HepG2 (cell line): Measurements from ENCODE around the gene TMEM79. TPM values are rescaled to one million over a fixed set of nuclear protein-coding genes. Genes with fewer than 3 reads are reported as not detected.

Experiments used
- ATAC-seq: fragments of 200-7000 bp; cut with Tn5 transposase; 3 replicates; pipeline ENCODE4 v1.9.1; 2020; ENCODE audit warnings: mild to moderate bottlenecking, moderate library complexity
- BruUV-seq: library from RNA; stranded (reverse); fragments of 400-500 nt; replicated peaks from 2 replicates; lab custom pipeline; 2021; lab: Mats Ljungman, UMichigan
- CTCF ChIA-PET: fragments of 300-600 bp; formaldehyde crosslinking; extraction: SDS; loops from one replicate; lab custom pipeline; 2021; ENCODE audit warnings: low total read pairs, inconsistent platforms, low intra/inter-chr PET ratio; lab: Yijun Ruan, JAX
- POLR2A ChIA-PET: fragments of 350-600 bp; sonication (Branson Sonifier 250); formaldehyde crosslinking; loops from one replicate; lab custom pipeline; 2020; ENCODE audit warnings: antibody characterized with exemption, inconsistent platforms; lab: Yijun Ruan, JAX
- DNase-seq: peaks from one replicate; pipeline ENCODE4 v3.0.0-alpha.2; 2015; ENCODE audit warnings: low spot score
- FAIRE-seq: peaks from 3 replicates; lab custom pipeline; 2011; peaks lifted over from hg19 to GRCh38; lab: Jason Lieb, UNC
- H2AFZ ChIP-seq: one replicate; pipeline ENCODE4 v1.6.1; 2011; ENCODE audit warnings: low read length, inconsistent platforms
- H3K27ac ChIP-seq: fragments of 300-600 bp; 3 replicates; pipeline ENCODE4 v1.8.0; 2011; ENCODE audit warnings: mixed run types, mild to moderate bottlenecking, mixed read lengths, low read length, inconsistent platforms; ENCODE audit not compliant: insufficient read depth; ENCODE audit errors: extremely low read length
- H3K27me3 ChIP-seq, 2 experiments: fragments of 200-600 bp in 1 of 2; 2 replicates in 1 of 2; 3 replicates in 1 of 2; pipeline versions ENCODE4 v1.6.0 to v1.8.0; 2011; ENCODE audit warnings: low read length in 2 of 2, mild to moderate bottlenecking in 2 of 2, moderate library complexity in 2 of 2, inconsistent platforms in 1 of 2; ENCODE audit not compliant: insufficient read depth in 2 of 2, control insufficient read depth in 1 of 2
- H3K36me3 ChIP-seq, 2 experiments: fragments of 200-600 bp in 1 of 2; replicated peaks in 1 of 2; 2 replicates in 1 of 2; 3 replicates in 1 of 2; pipeline versions ENCODE4 v1.5.1 to v1.8.0; 2011; ENCODE audit warnings: low read length in 2 of 2, inconsistent platforms in 1 of 2; ENCODE audit not compliant: insufficient read depth in 2 of 2, control insufficient read depth in 1 of 2
- H3K4me1 ChIP-seq: 2 replicates; pipeline ENCODE4 v1.5.1; 2012; ENCODE audit warnings: low read length, inconsistent platforms; ENCODE audit not compliant: insufficient read depth
- H3K4me2 ChIP-seq: 2 replicates; pipeline ENCODE4 v1.6.0; 2011; ENCODE audit warnings: low read depth, low read length, inconsistent platforms
- H3K4me3 ChIP-seq, 3 experiments: fragments of 200-600 bp in 1 of 3; sonication (generic), shearing (Covaris generic) in 1 of 3; replicated peaks in 1 of 3; 2 replicates each; pipeline ENCODE4 v1.5.1; 2011 to 2016; ENCODE audit warnings: low read length in 3 of 3, inconsistent platforms in 2 of 3, low read depth in 2 of 3, mild to moderate bottlenecking in 2 of 3, control low read depth in 1 of 3, mixed read lengths in 1 of 3; ENCODE audit not compliant: insufficient read depth in 1 of 3
- H3K79me2 ChIP-seq: one replicate; pipeline ENCODE4 v1.6.1; 2011; ENCODE audit warnings: low read length, inconsistent platforms; ENCODE audit not compliant: insufficient read depth
- H3K9ac ChIP-seq: 2 replicates; pipeline ENCODE4 v1.6.0; 2011; ENCODE audit warnings: mild to moderate bottlenecking, low read depth, low read length, inconsistent platforms; ENCODE audit not compliant: insufficient read depth
- H3K9me3 ChIP-seq: 2 replicates; pipeline ENCODE4 v1.5.1; 2012; ENCODE audit warnings: mild to moderate bottlenecking, low read length
- H4K20me1 ChIP-seq: 2 replicates; pipeline ENCODE4 v1.6.0; 2011; ENCODE audit warnings: inconsistent platforms, mild to moderate bottlenecking, low read length, moderate library complexity; ENCODE audit not compliant: insufficient read depth
- CEBPG ChIP-seq: IDR thresholded peaks from 2 replicates; pipeline ENCODE4 v1.6.1; 2016
- GZF1 ChIP-seq: sonication (generic); formaldehyde crosslinking; IDR thresholded peaks from 2 replicates; pipeline ENCODE4 v1.5.1; 2020; ENCODE audit warnings: mild to moderate bottlenecking, missing genetic modification reagents
- IRX3 ChIP-seq: sonication (generic); formaldehyde crosslinking; IDR thresholded peaks from 2 replicates; pipeline ENCODE4 v1.8.1; 2023; ENCODE audit warnings: mild to moderate bottlenecking, low read depth, missing genetic modification reagents, borderline replicate concordance
- MAF1 ChIP-seq: sonication (generic); formaldehyde crosslinking; IDR thresholded peaks from 2 replicates; pipeline ENCODE4 v1.5.0; 2020; ENCODE audit warnings: missing genetic modification reagents, borderline replicate concordance
- MAFK ChIP-seq, 2 experiments: IDR thresholded peaks in 1 of 2; conservative IDR thresholded peaks in 1 of 2; 2 replicates each; pipeline ENCODE4 v1.6.1; 2011; ENCODE audit warnings: improper control_type of control experiment in 2 of 2, low read length in 2 of 2
- PITX1 ChIP-seq: sonication (generic); formaldehyde crosslinking; IDR thresholded peaks from 2 replicates; pipeline ENCODE4 v1.5.1; 2020; ENCODE audit warnings: mild to moderate bottlenecking, missing genetic modification reagents
- PPARG ChIP-seq: conservative IDR thresholded peaks from 2 replicates; pipeline ENCODE4 v1.6.1; 2016; ENCODE audit warnings: missing biosample characterization, missing genetic modification reagents
- RBAK ChIP-seq: sonication (generic); formaldehyde crosslinking; IDR thresholded peaks from 2 replicates; pipeline ENCODE4 v1.5.1; 2020; ENCODE audit warnings: mild to moderate bottlenecking, missing genetic modification reagents
- ZBTB26 ChIP-seq: IDR thresholded peaks from 2 replicates; pipeline ENCODE4 v1.6.1; 2016; ENCODE audit warnings: missing compliant biosample characterization, missing genetic modification reagents, borderline replicate concordance
- ZNF12 ChIP-seq: sonication (generic); formaldehyde crosslinking; IDR thresholded peaks from 2 replicates; pipeline ENCODE4 v1.5.0; 2020; ENCODE audit warnings: missing genetic modification reagents
- ZNF354B ChIP-seq: sonication (generic); formaldehyde crosslinking; IDR thresholded peaks from 2 replicates; pipeline ENCODE4 v1.8.0; 2022; ENCODE audit warnings: mild to moderate bottlenecking, missing genetic modification reagents
- ZNF615 ChIP-seq: sonication (generic); formaldehyde crosslinking; IDR thresholded peaks from 2 replicates; pipeline ENCODE4 v1.5.0; 2020; ENCODE audit warnings: mild to moderate bottlenecking, missing genetic modification reagents, borderline replicate concordance
- ZNF746 ChIP-seq: sonication (generic); formaldehyde crosslinking; IDR thresholded peaks from 2 replicates; pipeline ENCODE4 v1.8.0; 2022; ENCODE audit warnings: mild to moderate bottlenecking, missing genetic modification reagents
- ZSCAN29 ChIP-seq: sonication (generic); formaldehyde crosslinking; conservative IDR thresholded peaks from 2 replicates; pipeline ENCODE4 v1.4.0; 2020; ENCODE audit warnings: mild to moderate bottlenecking, missing genetic modification reagents
- WGBS: methylation state at CpG from one replicate; pipeline ENCODE4 v1.1.6; 2017; ENCODE audit warnings: low lambda C conversion rate; 5-methylcytosine and 5-hydroxymethylcytosine counted together
- in situ Hi-C: cut with HindIII; loops from 2 replicates; pipeline ENCODE4 v1.10.0; 2017; ENCODE audit warnings: low pct_unique_long_range_greater_than_20kb; ENCODE audit not compliant: extremely low pct_ligation_motif_present
- intact Hi-C: fragments of 100-400 bp; cut with micrococcal nuclease; formaldehyde crosslinking; loops from one replicate; pipeline ENCODE4 v1.10.0; 2022; ENCODE audit not compliant: unreplicated experiment
- polyA plus RNA-seq, 8 experiments: library from polyadenylated mRNA; depleted of rRNA in 3 of 8; stranded (reverse) in 7 of 8; unstranded in 1 of 8; fragments of >200 nt; fragmentation: Illumina TruSeq in 4 of 8; extraction: Trizol in 4 of 8; gene quantifications; 2 replicates each; pipeline versions ENCODE4 v1.2.1 to v1.2.3, GENCODE V29; 2011 to 2016; ENCODE audit warnings: low read depth in 4 of 8, missing spikeins in 1 of 8, mixed read lengths in 1 of 8; ENCODE audit not compliant: insufficient read depth in 1 of 8
- total RNA-seq, 5 experiments: library from RNA; depleted of rRNA; stranded (reverse); fragments of >200 nt; fragmentation: Illumina TruSeq; extraction: Trizol; gene quantifications; 2 replicates each; pipeline ENCODE4 v1.2.3, GENCODE V29; 2016; ENCODE audit warnings: low read depth in 1 of 5
- TF ChIP-seq, protein P1 (sequence below): sonication (generic); formaldehyde crosslinking; IDR thresholded peaks from 2 replicates; pipeline ENCODE4 v1.4.0; 2020; ENCODE audit warnings: missing genetic modification reagents

The TMEM79 gene
- total and polyA plus RNA-seq, 2 of the 13 experiments (the other 11 are each of a cell fraction or from before 2014, with no cell fraction given): 1.2 to 1.9 TPM

- no peak for FAIRE-seq
- POLR2A ChIA-PET: interaction anchor here (0.7 kb wide), 1 partner anchor 14 kb away, joined by 3 read pairs; no protein-coding TSS in a partner anchor
- no peaks in the 10 kb centered on the region for H3K9me3 ChIP-seq
- no peak overlapping the region for H3K27ac ChIP-seq
- H3K4me1 ChIP-seq: peaks cover 19% of the 10 kb centered on the region
- in situ Hi-C loops (no loop called here), intact Hi-C loops (no loop called here)
- ATAC-seq: no peak
- no peak overlapping the region for H3K9ac ChIP-seq
- H4K20me1 ChIP-seq: peaks cover 6% of the 10 kb centered on the region; the same call in 1 of the 2 replicates
- H2AFZ ChIP-seq: no peak overlapping the region
- no TSS peak for BruUV-seq
- no peak overlapping the region for H3K4me3 ChIP-seq
- TF ChIP-seq ZNF746 (CRISPR knock-in tag) (no peak), PITX1 (CRISPR knock-in tag) (no peak), PPARG (CRISPR knock-in tag) (no peak), ZNF615 (CRISPR knock-in tag) (no peak), MAF1 (CRISPR knock-in tag) (no peak), ZBTB26 (CRISPR knock-in tag) (no peak), ZSCAN29 (CRISPR knock-in tag) (no peak), CEBPG (CRISPR knock-in tag) (no peak), GZF1 (no peak), MAFK (conservative IDR thresholded peaks at IDR 0.05 in 1 of 2, IDR thresholded peaks at IDR 0.05 in 1 of 2; ENCODE audit: low read length in 2 of 2) (no peak), IRX3 (CRISPR knock-in tag) (no peak), ZNF354B (no peak), RBAK (CRISPR knock-in tag) (no peak), ZNF12 (no peak)
- TF ChIP-seq, protein P1, sequence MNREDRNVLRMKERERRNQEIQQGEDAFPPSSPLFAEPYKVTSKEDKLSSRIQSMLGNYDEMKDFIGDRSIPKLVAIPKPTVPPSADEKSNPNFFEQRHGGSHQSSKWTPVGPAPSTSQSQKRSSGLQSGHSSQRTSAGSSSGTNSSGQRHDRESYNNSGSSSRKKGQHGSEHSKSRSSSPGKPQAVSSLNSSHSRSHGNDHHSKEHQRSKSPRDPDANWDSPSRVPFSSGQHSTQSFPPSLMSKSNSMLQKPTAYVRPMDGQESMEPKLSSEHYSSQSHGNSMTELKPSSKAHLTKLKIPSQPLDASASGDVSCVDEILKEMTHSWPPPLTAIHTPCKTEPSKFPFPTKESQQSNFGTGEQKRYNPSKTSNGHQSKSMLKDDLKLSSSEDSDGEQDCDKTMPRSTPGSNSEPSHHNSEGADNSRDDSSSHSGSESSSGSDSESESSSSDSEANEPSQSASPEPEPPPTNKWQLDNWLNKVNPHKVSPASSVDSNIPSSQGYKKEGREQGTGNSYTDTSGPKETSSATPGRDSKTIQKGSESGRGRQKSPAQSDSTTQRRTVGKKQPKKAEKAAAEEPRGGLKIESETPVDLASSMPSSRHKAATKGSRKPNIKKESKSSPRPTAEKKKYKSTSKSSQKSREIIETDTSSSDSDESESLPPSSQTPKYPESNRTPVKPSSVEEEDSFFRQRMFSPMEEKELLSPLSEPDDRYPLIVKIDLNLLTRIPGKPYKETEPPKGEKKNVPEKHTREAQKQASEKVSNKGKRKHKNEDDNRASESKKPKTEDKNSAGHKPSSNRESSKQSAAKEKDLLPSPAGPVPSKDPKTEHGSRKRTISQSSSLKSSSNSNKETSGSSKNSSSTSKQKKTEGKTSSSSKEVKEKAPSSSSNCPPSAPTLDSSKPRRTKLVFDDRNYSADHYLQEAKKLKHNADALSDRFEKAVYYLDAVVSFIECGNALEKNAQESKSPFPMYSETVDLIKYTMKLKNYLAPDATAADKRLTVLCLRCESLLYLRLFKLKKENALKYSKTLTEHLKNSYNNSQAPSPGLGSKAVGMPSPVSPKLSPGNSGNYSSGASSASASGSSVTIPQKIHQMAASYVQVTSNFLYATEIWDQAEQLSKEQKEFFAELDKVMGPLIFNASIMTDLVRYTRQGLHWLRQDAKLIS: no peak
- TF ChIP-seq, all 625 proteins: peak for 0
- no peaks in the 10 kb centered on the region; a peak in 1 of 5 replicates for H3K27me3 ChIP-seq
- 94% methylated on average over 8 of the region's 8 CpGs for WGBS
- peaks cover 2 to 3% of the 10 kb centered on the region in 2 experiments; a peak in 2 of 5 replicates for H3K36me3 ChIP-seq
- no peak for DNase-seq
- no peak overlapping the region for H3K4me2 ChIP-seq
- H3K79me2 ChIP-seq: peaks cover 23% of the 10 kb centered on the region
- CTCF ChIA-PET: no interaction called here
Observed at GRCh38 chr1:156286061-156286460, 1.9 kb downstream of the TMEM79 start.
